NT2/D1 (cell line): Measurements from ENCODE around the gene TSPEAR.

Experiments used
- YY1 ChIP-seq: IDR thresholded peaks from 2 replicates; pipeline ENCODE4 v1.6.1; 2011; ENCODE audit not compliant: insufficient read length, insufficient read depth
- ZNF274 ChIP-seq: IDR thresholded peaks from 2 replicates; pipeline ENCODE4 v1.6.1; 2011; ENCODE audit warnings: mild to moderate bottlenecking, low read depth, low read length

DNA sequence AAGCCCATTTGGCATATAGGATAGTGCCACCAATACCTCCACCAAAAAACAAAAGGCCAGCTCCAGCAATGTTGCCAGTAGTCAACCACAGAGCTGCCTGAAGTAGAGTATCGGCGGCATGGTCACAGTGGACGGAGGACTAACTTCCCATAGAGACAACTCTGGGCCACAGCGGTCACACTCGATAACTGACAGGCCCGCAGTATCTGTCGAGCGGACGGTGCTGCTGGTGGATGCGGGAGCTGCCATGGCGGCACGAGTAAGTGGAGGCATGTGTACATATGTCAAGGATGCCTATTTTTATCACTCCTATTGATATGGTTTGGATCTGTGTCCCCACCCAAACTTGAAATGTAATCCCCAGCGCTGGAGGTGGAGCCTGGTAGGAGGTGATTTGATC is 33.5 kb downstream of the TSPEAR start:
- TF ChIP-seq ZNF274 (no peak), YY1 (no peak)
